GM13976 (cell line): ENCODE measurements around the gene TRIM24.

ENCODE experiments used
- DNase-seq: peaks from one replicate; pipeline ENCODE4 v3.0.0; 2012; ENCODE audit warnings: low spot score
- in situ Hi-C: fragments of 300-500 bp; cut with MboI; formaldehyde crosslinking; loops from one replicate; pipeline ENCODE4 v1.12.0; 2022; ENCODE audit warnings: low sequenced_read_pairs, mixed read lengths, inconsistent platforms; ENCODE audit not compliant: unreplicated experiment
- TF ChIP-seq, protein P1 (sequence below): IDR thresholded peaks from 2 replicates; pipeline ENCODE4 v1.5.1; 2012; ENCODE audit warnings: borderline replicate concordance, mild to moderate bottlenecking; ENCODE audit not compliant: insufficient read depth; ENCODE audit errors: extremely low read depth, missing control alignments, control extremely low read depth

The TRIM24 gene

DNA sequence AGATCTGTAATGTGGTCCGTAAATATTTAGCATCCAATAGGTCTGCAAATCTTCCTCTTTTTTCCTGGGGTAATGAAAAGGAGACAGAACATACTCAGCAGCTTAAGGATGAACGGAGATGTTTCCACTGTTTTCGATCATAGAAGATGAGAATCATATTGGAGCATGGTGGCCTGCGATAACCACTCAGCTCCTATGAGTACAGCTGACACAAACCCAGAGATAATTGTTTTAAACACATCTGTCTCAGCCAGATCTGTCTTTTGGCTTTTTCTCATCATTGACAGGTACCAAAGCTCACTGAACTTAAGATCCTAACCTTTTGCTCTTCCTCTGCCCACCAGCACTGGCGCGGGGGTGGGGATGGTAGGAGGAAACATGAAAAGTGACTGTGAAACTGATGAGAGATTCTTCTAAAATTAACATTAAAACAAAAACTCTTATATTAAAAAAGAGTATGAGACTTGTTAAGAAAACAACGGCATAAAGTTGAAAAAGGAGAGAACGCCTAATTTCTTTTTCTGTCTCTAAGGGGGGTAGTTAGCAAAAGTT, 170.1 kb downstream of the TRIM24 start:
- TF ChIP-seq, protein P1, sequence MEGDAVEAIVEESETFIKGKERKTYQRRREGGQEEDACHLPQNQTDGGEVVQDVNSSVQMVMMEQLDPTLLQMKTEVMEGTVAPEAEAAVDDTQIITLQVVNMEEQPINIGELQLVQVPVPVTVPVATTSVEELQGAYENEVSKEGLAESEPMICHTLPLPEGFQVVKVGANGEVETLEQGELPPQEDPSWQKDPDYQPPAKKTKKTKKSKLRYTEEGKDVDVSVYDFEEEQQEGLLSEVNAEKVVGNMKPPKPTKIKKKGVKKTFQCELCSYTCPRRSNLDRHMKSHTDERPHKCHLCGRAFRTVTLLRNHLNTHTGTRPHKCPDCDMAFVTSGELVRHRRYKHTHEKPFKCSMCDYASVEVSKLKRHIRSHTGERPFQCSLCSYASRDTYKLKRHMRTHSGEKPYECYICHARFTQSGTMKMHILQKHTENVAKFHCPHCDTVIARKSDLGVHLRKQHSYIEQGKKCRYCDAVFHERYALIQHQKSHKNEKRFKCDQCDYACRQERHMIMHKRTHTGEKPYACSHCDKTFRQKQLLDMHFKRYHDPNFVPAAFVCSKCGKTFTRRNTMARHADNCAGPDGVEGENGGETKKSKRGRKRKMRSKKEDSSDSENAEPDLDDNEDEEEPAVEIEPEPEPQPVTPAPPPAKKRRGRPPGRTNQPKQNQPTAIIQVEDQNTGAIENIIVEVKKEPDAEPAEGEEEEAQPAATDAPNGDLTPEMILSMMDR, result no peak
- no peak for DNase-seq
- in situ Hi-C loops, result no loop called here

DNA sequence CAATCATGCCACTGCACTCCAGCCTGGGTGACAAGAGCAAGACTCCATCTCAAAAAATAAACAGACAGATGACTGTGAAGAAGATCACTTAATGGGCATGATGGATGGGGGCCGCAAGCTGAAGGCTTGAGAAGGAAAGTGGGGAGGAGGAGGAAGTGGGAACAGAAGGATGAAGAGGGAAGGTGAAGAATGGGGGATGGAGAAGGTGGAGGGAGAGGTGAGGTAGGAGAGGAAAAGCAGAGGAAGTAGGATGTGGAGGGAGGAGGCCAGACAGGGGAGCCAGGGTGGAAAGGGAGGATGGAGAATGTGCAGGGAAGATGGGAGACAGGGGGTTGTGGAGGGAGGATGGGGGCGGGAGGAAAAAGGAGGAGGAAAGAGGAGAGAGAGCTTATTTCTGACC, 172.3 kb downstream of the TRIM24 start:
- DNase-seq, result no peak
- TF ChIP-seq, protein P1, result no peak
- in situ Hi-C loops, result no loop called here

DNA sequence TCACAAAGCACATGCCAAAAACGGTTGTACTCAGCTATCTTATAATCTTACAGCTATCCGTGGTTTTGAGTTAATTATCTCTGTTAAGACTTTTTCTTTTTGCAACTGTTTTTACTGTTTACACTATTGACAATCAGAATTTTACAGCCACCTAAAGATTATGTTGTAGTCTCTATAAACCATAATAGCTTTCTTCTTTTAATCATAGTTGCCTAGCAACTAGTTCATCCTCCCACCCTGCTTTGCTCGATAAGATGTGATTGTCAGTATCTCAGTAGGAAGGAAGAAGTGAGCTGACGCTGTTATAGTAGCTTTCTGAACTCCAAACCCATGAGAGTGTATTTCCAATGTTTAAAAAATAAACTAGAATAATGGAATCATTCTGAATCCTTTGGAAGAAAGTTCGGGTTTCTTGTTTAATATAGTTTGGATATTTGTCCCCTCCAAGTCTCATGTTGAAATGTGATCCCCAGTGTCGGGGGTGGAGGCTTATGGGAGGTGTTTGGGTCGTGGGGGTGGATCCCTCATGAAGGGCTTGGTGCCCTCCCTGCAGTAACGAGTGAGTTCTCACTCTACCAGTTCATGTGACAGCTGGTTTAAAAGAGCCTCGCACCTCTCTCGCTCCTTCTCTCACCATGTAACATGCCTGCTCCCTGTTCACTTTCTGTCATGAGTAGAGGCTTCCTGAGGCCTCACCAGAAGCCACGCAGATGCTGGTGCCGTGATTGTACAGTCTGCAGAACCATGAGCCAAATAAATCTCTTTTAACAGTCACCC, 173.0 kb downstream of the TRIM24 start:
- TF ChIP-seq, protein P1, result no peak
- DNase-seq, result no peak
- in situ Hi-C loops, result no loop called here
